Activated CD8-positive, alpha-beta memory T cell treated with anti-CD3 and anti-CD28 coated beads for 48 hours (primary cell): ENCODE data around the gene NCL.
A peak's percentile ranks its signal among the peaks of the same experiment; 100 is the strongest.

Source experiments
- DNase-seq, 3 experiments: peaks; one replicate each; pipeline ENCODE4 v3.0.0-alpha.2; 2020; ENCODE audit warnings: low read depth in 2 of 3, low spot score in 2 of 3

Gene NCL, protein sequence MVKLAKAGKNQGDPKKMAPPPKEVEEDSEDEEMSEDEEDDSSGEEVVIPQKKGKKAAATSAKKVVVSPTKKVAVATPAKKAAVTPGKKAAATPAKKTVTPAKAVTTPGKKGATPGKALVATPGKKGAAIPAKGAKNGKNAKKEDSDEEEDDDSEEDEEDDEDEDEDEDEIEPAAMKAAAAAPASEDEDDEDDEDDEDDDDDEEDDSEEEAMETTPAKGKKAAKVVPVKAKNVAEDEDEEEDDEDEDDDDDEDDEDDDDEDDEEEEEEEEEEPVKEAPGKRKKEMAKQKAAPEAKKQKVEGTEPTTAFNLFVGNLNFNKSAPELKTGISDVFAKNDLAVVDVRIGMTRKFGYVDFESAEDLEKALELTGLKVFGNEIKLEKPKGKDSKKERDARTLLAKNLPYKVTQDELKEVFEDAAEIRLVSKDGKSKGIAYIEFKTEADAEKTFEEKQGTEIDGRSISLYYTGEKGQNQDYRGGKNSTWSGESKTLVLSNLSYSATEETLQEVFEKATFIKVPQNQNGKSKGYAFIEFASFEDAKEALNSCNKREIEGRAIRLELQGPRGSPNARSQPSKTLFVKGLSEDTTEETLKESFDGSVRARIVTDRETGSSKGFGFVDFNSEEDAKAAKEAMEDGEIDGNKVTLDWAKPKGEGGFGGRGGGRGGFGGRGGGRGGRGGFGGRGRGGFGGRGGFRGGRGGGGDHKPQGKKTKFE

DNA sequence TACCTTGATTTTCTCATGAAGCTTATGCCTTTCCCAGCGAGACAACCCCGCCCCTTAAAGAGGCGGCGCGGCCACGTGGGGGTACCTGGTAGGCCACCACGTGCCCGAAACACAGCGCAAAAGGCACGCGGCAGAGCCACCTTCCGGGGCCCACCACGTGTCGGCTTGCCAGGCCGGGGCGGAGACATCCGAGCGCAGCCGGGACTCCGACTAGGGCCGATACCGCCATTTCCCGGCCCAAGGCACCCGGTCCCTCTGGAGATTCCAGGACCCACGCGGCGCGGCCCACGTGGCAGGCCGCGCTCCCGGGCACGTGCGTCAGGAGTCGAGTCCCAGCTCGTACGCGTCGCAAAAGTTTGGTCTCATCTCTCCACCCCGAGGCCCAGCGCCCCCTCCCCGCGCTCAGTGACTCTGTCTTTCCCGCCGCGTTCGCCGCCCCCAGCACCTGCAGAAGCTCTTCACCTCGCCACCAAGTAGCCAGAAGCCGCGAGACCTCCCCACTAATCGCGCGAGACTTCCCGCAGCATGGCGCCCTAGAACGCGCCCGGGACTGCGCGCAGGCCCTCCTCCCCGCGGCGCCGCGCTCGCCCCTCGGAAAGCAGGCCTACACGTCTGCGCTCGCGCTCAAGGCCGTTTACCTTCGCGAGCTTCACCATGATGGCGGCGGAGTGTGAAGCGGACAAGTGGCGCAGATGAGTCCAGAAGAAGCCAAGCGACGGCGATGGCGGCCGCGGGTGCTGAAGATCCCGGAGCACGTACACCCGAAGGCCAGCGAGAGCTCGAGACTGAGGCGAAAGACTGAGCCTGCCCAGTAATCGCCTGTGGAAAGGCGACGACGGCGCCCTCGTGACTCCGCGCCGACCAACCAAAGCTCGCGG, at the start of gene NCL:
TSS of gene NCL (minus strand) at position 787 of the 878 bp plus-strand sequence. CDS start at position 656, 131 bp downstream.
- peak in 2 of 3 experiments; percentile 58 to 61 for DNase-seq

DNA sequence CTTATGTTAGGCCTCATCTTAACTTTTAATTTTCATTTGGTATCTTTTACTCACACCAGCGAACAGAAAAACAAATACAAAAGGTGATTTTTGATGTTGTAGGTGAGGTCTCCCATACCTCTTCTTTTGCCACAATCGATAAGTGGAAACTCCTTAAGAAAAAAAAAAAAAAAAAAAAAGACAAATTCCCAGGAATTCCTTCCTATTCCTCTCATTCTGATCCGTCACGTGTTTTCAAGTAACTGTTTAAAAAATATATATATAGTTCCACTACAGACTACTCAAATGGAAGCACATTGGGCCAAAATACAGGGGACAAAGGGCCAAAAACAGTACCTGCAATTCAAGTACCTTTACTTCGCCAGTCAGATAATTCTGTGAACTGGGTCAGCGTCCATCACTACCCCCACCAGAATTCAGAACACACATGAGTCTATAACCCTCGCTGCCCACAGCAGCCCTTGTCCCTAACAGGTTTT, 49.5 kb upstream of the NCL start:
- DNase-seq = no peak

DNA sequence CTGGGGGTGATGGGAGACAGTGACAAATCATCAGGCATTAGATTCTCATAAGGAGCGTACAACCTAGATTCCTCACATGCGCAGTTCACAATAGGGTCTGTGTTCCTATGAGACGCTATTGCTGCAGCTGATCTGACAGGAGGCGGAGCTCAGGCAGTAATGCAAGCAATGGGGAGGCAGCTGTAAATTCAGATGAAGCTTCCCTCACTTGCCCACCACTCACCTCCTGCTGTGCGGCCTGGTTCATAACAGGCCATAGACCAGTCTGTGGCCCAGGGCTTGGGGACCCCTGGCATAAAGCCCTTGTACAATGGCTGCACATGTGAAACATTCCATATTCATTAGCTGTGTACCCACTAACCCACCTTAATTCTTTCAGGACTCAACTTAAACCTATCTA, 47.9 kb upstream of the NCL start:
- DNase-seq = no peak

DNA sequence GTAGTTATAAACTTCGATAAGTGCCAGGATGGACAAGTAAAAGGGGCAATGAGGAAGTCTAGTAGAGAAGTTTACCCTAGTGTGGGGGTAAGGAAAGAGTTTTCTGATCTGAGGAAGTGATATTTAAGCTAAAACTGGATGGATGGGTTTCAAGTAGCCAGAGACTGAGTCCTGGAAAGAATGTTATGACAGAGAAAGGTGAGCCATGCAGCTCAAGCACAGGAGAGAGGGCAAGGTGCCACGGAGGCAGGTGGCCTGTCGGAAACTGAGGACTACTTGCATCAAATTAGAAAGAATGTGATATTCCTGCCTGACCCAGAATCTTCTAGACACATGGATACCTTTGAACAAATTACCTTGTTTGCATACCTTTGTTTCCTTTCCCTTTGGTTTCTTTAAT, 39.5 kb upstream of the NCL start:
- DNase-seq = no peak

DNA sequence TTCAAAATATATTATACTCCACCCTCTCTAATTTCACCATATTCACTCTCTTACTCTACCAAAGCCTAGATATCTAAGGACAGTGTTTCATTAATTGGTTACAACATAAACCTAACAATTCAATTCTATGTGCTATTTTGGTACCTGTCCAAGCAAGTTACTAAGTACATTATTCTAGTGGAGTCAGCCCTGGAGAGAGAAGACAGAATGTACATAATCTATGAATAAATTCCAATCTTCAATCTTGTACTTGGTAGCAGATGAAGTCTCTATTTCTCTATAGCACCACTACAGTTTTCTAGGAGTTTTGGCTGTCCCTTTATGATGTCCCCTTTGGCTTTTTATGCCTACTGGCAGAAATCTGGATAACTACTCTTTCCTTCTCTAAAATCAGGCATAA, 38.3 kb upstream of the NCL start:
- no peak for DNase-seq

DNA sequence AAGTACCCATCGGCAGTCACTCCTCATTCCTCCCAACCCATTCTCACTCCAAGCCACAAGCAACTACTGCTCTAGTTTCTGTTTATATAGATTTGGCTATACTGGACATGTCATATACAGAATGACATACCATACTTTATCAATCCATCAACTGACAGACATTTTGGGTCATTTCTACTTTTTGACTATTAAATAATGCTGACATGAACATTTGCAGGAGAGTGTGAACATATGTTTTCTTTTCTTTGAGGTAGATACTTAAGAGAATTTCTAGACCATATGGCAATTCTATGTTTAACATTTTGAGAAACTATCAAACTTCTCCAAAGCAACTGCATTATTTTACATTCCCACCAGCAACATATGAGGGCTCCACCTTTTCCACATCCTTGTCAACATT, 33.4 kb upstream of the NCL start:
- no peak for DNase-seq

DNA sequence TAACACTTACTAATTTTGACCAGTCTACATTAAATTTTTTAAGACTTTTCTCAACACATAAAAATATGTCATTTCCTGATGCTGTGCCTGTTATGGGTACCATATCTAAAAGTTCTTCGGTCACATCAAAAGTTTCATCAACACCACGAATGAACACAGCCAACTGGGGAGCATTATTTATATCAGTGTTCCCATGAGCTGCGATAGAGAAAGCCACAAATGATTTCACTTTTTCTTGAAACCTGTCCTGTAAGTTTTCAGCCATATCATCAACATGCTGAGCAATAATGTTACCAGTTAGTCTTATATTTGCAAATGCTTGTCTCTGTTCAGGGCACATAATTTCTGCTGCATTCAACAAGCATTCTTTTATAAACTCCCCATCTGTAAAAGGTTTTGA, 30.4 kb upstream of the NCL start:
- DNase-seq = no peak

DNA sequence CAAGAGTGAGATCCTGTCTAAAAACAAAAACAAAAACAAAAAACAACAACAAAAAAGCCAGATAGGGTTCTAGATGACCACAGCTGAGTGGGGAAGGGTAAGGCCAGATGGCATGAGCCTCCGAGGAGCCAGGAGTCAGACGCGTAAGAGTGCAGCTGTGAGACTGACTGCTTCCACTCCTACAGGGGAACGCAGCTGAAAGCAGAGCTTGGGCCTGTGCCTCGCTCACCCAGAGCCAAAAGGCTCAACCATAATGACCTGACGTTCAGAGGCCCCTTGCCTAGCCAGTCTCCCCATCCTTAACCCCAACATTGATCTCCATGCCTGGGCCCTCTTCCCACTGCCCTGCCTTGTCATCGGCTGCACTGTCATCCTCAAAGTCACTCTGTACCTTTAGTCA, 26.5 kb upstream of the NCL start:
- no peak for DNase-seq

DNA sequence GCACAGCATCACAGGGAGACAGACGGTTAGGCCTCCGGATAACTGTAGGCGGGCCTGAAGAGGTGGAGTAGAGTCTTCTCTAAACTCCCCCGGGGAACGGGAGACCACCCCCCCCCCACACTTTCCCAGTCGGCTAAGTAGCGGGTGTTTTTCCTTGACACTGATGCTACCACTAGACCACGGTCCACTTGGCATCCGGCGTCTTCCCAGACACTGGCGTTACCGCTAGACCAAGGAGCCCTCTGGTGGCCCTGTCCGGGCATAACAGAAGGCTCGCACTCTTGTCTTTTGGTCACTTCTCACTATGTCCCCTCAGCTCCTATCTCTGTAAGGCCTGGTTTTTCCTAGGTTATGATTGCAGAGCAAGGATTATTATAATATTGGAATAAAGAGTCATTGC, 25.7 kb upstream of the NCL start:
- DNase-seq = no peak

DNA sequence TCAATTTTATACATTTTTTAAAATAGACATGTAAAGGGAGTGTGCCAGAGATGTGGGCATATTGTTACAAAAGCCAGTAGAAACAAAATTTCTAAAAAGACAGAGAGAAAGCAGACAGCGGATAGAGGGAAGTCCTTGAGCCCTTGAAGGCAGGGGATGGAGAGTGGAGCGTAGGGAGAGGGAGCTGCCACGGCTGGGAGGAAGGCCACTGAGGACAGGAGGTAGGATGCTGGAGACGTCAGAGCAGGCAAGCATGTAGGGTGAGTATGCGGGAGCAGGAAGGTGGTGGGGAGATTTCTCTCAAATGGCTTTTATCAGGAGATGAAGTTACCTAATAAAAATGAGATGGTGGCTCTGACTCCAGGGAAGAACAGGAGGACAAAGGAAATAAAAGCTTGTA, 24.0 kb upstream of the NCL start:
- DNase-seq = no peak

DNA sequence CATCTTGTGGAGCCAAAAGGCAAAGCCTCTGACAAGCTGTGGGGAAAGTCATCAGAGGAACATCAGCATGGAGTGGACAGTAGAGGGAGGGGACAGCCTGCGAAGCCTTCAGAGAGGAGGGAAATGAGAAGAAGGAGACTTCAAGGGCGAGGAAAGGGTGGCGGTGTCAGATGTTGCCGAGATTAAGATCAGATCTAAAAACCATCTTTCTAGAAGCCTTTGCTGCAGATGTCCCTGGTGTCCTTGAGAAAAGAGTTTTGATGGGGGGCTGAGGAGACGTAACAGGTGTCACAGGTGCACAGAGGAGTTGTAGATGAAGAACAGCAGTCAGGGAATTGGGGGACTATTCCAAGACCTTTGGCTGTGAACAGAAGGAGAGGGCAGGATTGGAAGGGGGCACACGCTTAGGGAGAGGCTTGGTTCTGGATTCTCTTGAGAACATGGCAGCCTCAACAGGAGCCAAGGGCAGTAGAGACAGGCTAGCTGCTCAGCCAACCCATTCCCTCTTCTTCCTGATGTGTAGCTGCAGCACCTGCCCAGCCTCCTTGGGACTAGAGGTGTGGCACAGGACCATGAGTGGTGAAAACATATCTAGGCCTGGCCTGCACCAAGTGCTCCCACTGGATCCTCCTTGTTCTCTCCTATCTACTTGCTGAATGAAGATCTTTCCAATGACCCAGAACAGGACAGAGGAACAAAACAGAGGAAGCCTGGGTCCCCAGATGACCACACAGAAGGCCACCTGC, 22.7 kb upstream of the NCL start:
- DNase-seq = no peak

DNA sequence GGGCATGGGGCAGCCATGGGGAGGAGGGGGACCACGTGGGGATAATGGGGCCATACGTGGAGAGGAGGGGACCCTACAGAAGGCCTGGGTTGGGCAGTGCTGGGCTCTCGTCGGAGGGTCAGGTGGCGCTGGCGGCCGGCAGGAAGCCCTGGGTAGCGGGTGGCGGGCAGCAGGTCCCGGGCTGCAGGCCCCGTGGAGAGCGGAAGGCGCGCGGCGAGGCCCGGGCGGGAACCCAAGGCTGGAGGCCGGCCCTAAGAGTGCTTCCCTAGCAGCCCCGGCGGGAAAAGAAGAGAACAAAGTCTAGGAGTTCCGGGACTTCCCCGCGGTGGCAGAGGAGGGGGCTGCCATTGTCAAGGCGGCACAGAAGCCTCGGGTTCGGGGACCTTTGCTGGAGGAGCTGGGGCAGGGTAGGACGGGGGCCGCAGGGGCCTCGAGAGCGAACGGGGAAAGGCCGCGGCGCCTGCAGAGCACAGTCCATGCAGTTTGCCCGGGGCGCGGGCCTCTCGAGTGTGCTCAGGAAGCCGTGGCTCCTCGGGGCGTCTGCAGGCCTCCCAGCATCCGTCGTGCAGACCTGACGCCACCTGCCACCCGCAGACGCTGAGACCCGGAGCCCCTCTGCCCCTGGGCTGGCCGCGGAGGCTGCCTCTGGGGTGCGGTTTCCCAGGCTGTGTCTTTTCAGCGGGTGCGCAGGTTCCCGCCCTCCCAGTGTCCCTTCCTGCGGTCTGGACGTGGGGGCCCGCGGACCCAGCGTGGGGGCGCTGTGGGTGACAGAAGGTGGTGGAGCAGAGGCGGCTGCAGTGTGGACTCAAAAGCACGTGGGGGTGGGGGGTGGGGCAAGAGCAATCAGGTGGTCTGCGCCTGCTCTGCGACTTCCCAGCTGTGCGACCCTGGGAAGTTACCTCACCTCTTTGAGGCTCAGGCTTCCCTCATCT, 19.4 kb upstream of the NCL start:
- DNase-seq = no peak

DNA sequence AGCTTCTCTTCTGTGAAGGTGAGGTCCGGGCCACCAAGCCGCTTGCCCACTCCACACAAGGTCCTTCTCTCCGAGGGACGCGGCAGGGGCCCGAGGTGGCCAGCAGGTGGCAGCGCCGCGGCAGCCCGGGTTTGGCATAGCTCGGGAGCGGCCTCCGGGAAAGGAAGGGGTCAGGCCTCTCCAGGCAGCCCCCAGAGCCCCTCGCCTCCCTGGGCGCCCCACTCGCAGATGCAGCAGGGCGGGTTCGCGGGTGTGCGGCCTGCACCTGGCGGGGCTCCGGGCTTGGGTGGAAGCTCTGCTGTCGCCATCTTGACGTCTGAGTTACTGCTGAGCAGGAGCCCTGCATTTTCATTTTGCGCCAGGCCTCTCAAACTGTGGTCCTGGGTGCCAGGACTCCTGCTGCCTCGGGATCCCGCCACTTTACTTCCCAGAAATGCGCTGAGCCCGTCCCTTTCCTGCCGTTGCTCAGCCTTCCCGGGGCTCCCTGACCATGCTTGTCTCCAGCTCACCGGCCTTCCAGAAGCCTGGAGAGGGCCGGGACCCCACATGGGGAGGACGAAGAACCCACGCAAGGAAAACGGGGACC, 18.6 kb upstream of the NCL start:
- DNase-seq = peak; percentile 51 to 65 (median 52)

DNA sequence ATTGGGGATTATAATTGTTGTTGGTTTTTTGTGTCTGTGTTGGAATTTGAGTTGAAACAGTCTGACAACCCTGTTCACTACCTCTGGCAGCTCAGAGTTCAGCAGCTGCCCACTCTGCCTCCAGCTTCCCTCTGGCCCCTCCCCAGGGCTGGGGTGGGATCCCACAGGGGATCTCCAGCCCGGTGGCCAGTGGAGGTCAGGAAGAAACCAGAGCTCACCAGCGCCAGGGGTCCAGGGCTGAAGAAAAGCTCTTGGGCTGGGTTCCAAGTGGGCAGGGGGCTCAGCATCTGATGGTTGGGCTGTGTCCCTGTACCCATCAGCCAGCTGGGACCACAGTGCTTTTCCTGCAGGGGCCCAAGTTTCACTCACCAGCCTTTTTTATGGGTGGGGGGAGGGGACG, 16.5 kb upstream of the NCL start:
- DNase-seq = no peak

DNA sequence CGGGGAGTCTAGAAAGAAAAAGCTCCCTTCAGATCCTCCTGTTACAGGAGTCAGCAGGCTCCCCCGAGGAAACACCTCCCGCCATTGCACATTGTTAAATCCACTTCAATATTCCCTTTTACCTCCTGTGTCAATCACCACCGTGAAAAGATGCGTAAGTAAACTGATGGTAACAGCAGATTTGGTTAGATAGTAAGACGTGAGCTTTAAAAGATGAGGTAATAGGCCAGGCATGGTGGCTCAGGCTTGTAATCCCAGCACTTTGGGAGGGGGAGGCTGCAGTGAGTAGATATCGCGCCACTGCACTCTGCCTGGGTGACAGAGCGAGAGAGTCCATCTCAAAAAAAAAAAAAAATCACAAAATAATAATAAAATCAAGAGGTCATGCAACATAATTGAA, 15.2 kb upstream of the NCL start:
- DNase-seq = no peak

DNA sequence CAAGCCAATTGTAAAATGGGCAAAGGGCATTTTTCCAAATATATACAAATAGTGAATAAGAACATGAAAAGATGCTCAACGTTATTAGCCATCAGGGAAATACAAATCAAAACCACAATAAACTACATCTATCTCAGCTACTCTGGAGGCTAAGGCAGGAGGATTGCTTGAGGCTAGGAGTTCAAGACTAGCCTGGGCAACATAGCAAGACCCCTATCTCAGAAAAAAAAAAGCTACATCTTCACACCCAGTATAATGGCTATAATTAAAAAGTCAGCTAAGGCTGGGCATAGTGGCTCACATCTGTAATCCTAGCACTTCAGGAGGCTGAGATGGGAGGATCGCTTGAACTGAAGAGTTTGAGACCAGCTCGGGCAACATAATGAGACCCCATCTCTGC, 12.6 kb upstream of the NCL start:
- no peak for DNase-seq

DNA sequence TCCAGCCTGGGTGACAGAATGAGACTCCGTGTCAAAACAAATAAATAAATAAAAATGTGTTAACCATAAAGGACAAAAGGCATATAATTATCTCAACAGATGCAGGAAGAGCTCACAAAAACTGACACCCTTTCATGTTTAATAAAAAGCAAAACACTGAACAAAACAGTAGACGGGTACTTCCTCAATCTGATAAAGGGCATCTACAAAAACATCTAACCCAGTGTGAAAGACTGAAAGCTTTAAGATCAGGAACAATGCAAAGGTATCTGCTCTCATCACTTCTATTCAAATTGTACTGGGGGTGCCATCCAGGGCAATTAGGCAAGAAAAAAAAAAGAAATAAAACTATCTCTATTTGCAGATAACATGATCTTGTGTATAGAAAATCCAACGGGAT, 11.7 kb upstream of the NCL start:
- DNase-seq = no peak

DNA sequence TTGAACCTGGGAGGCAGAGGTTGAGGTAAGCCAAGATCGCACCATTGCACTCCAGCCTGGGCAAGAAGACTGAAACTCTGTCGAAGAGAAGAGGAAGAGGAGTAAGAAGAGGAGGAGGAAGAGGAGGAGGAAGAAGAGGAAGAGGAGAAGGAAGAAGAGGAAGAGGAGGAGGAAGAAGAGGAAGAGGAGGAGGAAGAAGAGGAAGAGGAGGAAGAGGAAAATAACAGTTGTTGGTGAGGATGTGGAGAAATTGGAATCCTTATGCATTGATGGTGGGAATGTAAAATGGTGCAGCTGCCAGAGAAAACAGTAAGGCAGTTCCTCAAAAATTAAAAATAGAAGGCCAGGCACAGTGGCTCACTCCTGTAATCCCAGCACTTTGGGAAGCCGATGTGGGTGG, 8.5 kb upstream of the NCL start:
- no peak for DNase-seq

DNA sequence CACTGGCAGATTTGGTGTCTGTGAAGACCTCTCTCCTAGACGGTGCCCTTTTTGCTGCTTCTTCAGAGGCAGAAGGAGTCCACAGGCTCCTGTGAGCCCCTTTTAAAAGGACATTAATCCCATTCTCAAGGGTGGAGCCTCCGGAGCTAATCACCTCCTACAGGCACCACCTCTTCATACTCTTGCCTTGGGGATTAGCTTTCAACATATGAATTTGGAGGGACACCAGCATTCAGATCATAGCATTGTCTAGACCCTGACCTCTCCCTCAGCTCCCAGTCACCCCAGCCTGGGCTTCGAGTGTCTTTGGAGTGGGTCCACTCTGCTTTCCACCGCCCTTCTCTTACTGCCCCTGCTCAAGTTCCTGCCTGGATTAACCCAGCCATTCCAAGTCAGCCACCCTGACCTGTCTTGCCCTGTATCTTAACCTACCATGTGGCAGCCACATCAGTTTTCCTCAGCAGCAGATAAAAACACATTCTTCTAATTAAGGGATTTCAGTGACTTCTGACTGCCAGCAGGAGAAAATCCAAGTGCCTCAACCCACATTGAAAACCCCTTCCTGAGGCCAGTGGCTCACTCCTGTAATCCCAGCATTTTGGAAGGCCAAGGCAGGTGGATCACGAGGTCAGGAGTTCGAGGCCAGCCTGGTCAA, 6.1 kb upstream of the NCL start:
- no peak for DNase-seq
